Muscle of leg (tissue), 11 donors: ENCODE data around the gene NUP188. TPM values are rescaled to one million over a fixed set of nuclear protein-coding genes. Genes with fewer than 3 reads are reported as not detected.
A peak's percentile ranks its signal among the peaks of the same experiment; 100 is the strongest.

Source experiments
- DNase-seq: peaks from one replicate; pipeline ENCODE4 v3.0.0; 2013
- H3K27ac ChIP-seq: one replicate; pipeline ENCODE4 v1.5.1; 2013; ENCODE audit warnings: mild to moderate bottlenecking, low read length, control low read depth
- H3K27me3 ChIP-seq: one replicate; pipeline ENCODE4 v1.6.1; 2013; ENCODE audit warnings: low read length; ENCODE audit not compliant: control insufficient read depth, insufficient read depth
- H3K36me3 ChIP-seq: one replicate; pipeline ENCODE4 v1.6.1; 2013; ENCODE audit warnings: low read length; ENCODE audit not compliant: control insufficient read depth, insufficient read depth
- H3K4me1 ChIP-seq: one replicate; pipeline ENCODE4 v1.6.1; 2013; ENCODE audit warnings: low read length; ENCODE audit not compliant: control insufficient read depth, insufficient read depth
- H3K4me3 ChIP-seq: one replicate; pipeline ENCODE4 v1.5.1; 2013; ENCODE audit warnings: low read length, control low read depth
- H3K9me3 ChIP-seq: replicated peaks from 2 replicates; pipeline ENCODE4 v1.6.1; 2013; ENCODE audit warnings: low read depth, low read length; ENCODE audit not compliant: control insufficient read depth
- whole genome bisulfite sequencing: methylation state at CpG from one replicate; pipeline ENCODE4 v1.1.5; 2013; ENCODE audit warnings: missing lambda C conversion rate; ENCODE audit not compliant: insufficient coverage; 5-methylcytosine and 5-hydroxymethylcytosine counted together
- polyA plus RNA-seq, 8 donors: library from polyadenylated mRNA; unstranded; fragments of 120-200 nt; gene quantifications; one replicate each; pipeline versions ENCODE4 v1.2.1 to v1.2.3, GENCODE V29; 2013; ENCODE audit warnings: inconsistent platforms in 1 of 8, low replicate concordance in 1 of 8; ENCODE audit not compliant: insufficient read length in 8 of 8, insufficient read depth in 1 of 8
- total RNA-seq: library from RNA; stranded (reverse); fragments of 120-200 nt; gene quantifications from one replicate; pipeline ENCODE4 v1.2.4, GENCODE V29; 2013

The NUP188 gene
- total and polyA plus RNA-seq, 9 donors: 21.7 to 41.5 (median 34.3) TPM

- Histone ChIP-seq H3K27ac (no peak overlapping the region), H3K27me3 (no peaks in the 10 kb centered on the region), H3K36me3 (peaks cover 54% of the 10 kb centered on the region), H3K4me3 (no peak overlapping the region), H3K9me3 (no peaks in the 10 kb centered on the region), H3K4me1 (peaks cover 70% of the 10 kb centered on the region)
- 85% methylated on average over 19 of the region's 23 CpGs for WGBS
- no peak for DNase-seq
These were observed 33.3 kb upstream of the NUP188 start for GRCh38 chr9:128913995-128914772.

- Histone ChIP-seq H3K27ac (peak overlapping the region; percentile 77), H3K4me3 (no peak overlapping the region), H3K4me1 (peaks cover 71% of the 10 kb centered on the region), H3K36me3 (peaks cover 46% of the 10 kb centered on the region), H3K27me3 (no peaks in the 10 kb centered on the region), H3K9me3 (no peaks in the 10 kb centered on the region)
- WGBS: 59% methylated on average over 17 of the region's 18 CpGs
- DNase-seq: peak; percentile 48
These were observed 31.3 kb upstream of the NUP188 start for GRCh38 chr9:128916204-128916603.

- H3K27me3 ChIP-seq: no peaks in the 10 kb centered on the region
- peaks cover 71% of the 10 kb centered on the region for H3K4me1 ChIP-seq
- H3K27ac ChIP-seq: peak overlapping the region; percentile 77
- no peak for DNase-seq
- WGBS: 73% methylated on average over 5 of the region's 11 CpGs
- H3K36me3 ChIP-seq: peaks cover 46% of the 10 kb centered on the region
- H3K9me3 ChIP-seq: no peaks in the 10 kb centered on the region
- no peak overlapping the region for H3K4me3 ChIP-seq
These were observed 30.8 kb upstream of the NUP188 start for GRCh38 chr9:128916745-128917144.

GRCh38 chr9:128917151-128917849 lies 30.2 kb upstream of the NUP188 start:
- WGBS: 73% methylated on average over 18 of the region's 26 CpGs
- Histone ChIP-seq H3K27ac (peak overlapping the region; percentile 77), H3K9me3 (no peaks in the 10 kb centered on the region), H3K36me3 (peaks cover 46% of the 10 kb centered on the region), H3K27me3 (no peaks in the 10 kb centered on the region), H3K4me3 (no peak overlapping the region), H3K4me1 (peaks cover 71% of the 10 kb centered on the region)
- DNase-seq: peak; percentile 93

GRCh38 chr9:128918921-128919320 lies 28.6 kb upstream of the NUP188 start:
- Histone ChIP-seq H3K27me3 (no peaks in the 10 kb centered on the region), H3K27ac (peak overlapping the region; percentile 65), H3K4me1 (peaks cover 65% of the 10 kb centered on the region)

GRCh38 chr9:128919402-128920089 lies 28.0 kb upstream of the NUP188 start:
- peaks cover 35% of the 10 kb centered on the region for H3K36me3 ChIP-seq
- peak overlapping the region; percentile 99 for H3K27ac ChIP-seq
- WGBS: no CpG with 5 or more reads among the region's 14 CpGs
- no peaks in the 10 kb centered on the region for H3K9me3 ChIP-seq
- H3K27me3 ChIP-seq: no peaks in the 10 kb centered on the region
- no peak overlapping the region for H3K4me3 ChIP-seq
- peaks cover 65% of the 10 kb centered on the region for H3K4me1 ChIP-seq
- DNase-seq: no peak

More at GRCh38 chr9:128918921-128919320, 28.6 kb upstream of the NUP188 start:
- H3K36me3 ChIP-seq: peaks cover 39% of the 10 kb centered on the region
- H3K9me3 ChIP-seq: no peaks in the 10 kb centered on the region
- DNase-seq: no peak
- 29% methylated on average over 2 of the region's 2 CpGs for WGBS
- no peak overlapping the region for H3K4me3 ChIP-seq

- 44% methylated on average over 11 of the region's 13 CpGs for WGBS
- H3K4me1 ChIP-seq: peaks cover 65% of the 10 kb centered on the region
- H3K9me3 ChIP-seq: no peaks in the 10 kb centered on the region
- no peaks in the 10 kb centered on the region for H3K27me3 ChIP-seq
- H3K27ac ChIP-seq: peak within 1 kb of the TSS; percentile 99
- peaks cover 29% of the 10 kb centered on the region for H3K36me3 ChIP-seq
- peak; percentile 74 for DNase-seq
- H3K4me3 ChIP-seq: peak within 1 kb of the TSS; percentile 77
These were observed 27.0 kb upstream of the NUP188 start, which contains the start of gene PHYHD1 for GRCh38 chr9:128920381-128921058. PHYHD1 (plus strand) TSS chr9:128920982; CDS start chr9:128922324, 1,342 bp downstream.

- no peaks in the 10 kb centered on the region for H3K27me3 ChIP-seq
- H3K36me3 ChIP-seq: peaks cover 20% of the 10 kb centered on the region
- H3K4me1 ChIP-seq: peaks cover 50% of the 10 kb centered on the region
- peak overlapping the region; percentile 99 for H3K27ac ChIP-seq
- DNase-seq: peak; percentile 89
- no peaks in the 10 kb centered on the region for H3K9me3 ChIP-seq
- WGBS: 2% methylated on average over 9 of the region's 32 CpGs
- H3K4me3 ChIP-seq: peak overlapping the region; percentile 77
These were observed 25.4 kb upstream of the NUP188 start for GRCh38 chr9:128921881-128922763.

- H3K4me1 ChIP-seq: peaks cover 48% of the 10 kb centered on the region
- H3K9me3 ChIP-seq: no peaks in the 10 kb centered on the region
- no peak overlapping the region for H3K27ac ChIP-seq
- no peak for DNase-seq
- no peaks in the 10 kb centered on the region for H3K27me3 ChIP-seq
- 83% methylated on average over 5 of the region's 6 CpGs for WGBS
- peaks cover 15% of the 10 kb centered on the region for H3K36me3 ChIP-seq
- no peak overlapping the region for H3K4me3 ChIP-seq
These were observed 24.0 kb upstream of the NUP188 start for GRCh38 chr9:128923493-128923883.
